Activated CD8-positive, alpha-beta memory T cell treated with anti-CD3 and anti-CD28 coated beads, Interleukin-2, amount 10 ng/mL, durations not matched to agents 7 days and 5 days (primary cell): ENCODE measurements around the gene SH2B2. TPM values are rescaled to one million over a fixed set of nuclear protein-coding genes. Genes with fewer than 3 reads are reported as not detected.
A peak's percentile ranks its signal among the peaks of the same experiment; 100 is the strongest.

Experiments used
- ATAC-seq: fragments of 150-1000 bp; cut with Tn5 transposase; one replicate; pipeline ENCODE4 v1.10.0; 2021; ENCODE audit warnings: moderate library complexity
- CTCF ChIA-PET: fragments of 350-600 bp; sonication (Branson Sonifier 250); formaldehyde crosslinking; loops from one replicate; lab custom pipeline; 2021; ENCODE audit warnings: antibody characterized with exemption; lab: Charles Lee
- DNase-seq: peaks from one replicate; pipeline ENCODE4 v3.0.0-alpha.2; 2020
- H3K27ac Mint-ChIP-seq: one replicate; pipeline ENCODE4 v1.8.0; 2021; ENCODE audit warnings: mild to moderate bottlenecking, mixed read lengths
- H3K27me3 Mint-ChIP-seq: one replicate; pipeline ENCODE4 v1.8.0; 2021; ENCODE audit warnings: mixed read lengths
- H3K36me3 Mint-ChIP-seq: one replicate; pipeline ENCODE4 v1.8.0; 2021; ENCODE audit warnings: mild to moderate bottlenecking, mixed read lengths
- H3K4me1 Mint-ChIP-seq: one replicate; pipeline ENCODE4 v1.8.0; 2021; ENCODE audit warnings: mixed read lengths
- H3K4me3 Mint-ChIP-seq: one replicate; pipeline ENCODE4 v1.8.0; 2021; ENCODE audit warnings: mild to moderate bottlenecking, moderate library complexity, mixed read lengths
- H3K9me3 Mint-ChIP-seq: one replicate; pipeline ENCODE4 v1.8.0; 2022; ENCODE audit warnings: low read depth, mixed read lengths
- total RNA-seq, 2 experiments: library from RNA; stranded (reverse); gene quantifications; one replicate each; pipeline ENCODE4 v1.2.3, GENCODE V29; 2021

Gene SH2B2
- total RNA-seq, 2 experiments from 2014 or later = 1.3 TPM

GRCh38 chr7:102255501-102255900, 31.2 kb upstream of the SH2B2 start:
- H3K27me3 Mint-ChIP-seq = no peaks in the 10 kb centered on the region
- H3K27ac Mint-ChIP-seq = no peak overlapping the region
- H3K9me3 Mint-ChIP-seq = no peaks in the 10 kb centered on the region
- no peaks in the 10 kb centered on the region for H3K36me3 Mint-ChIP-seq
- no peaks in the 10 kb centered on the region for H3K4me1 Mint-ChIP-seq
- CTCF ChIA-PET = interaction anchor here (1.0 kb wide), 1 partner anchor 20 kb away, joined by 3 read pairs; no protein-coding TSS in a partner anchor
- H3K4me3 Mint-ChIP-seq = no peak overlapping the region
- DNase-seq = no peak
- no peak for ATAC-seq

GRCh38 chr7:102255916-102256315, 30.8 kb upstream of the SH2B2 start:
- CTCF ChIA-PET = interaction anchor here (1.0 kb wide), 1 partner anchor 20 kb away, joined by 3 read pairs; no protein-coding TSS in a partner anchor
- Mint-ChIP-seq H3K27me3 (no peaks in the 10 kb centered on the region), H3K9me3 (no peaks in the 10 kb centered on the region), H3K36me3 (no peaks in the 10 kb centered on the region), H3K4me3 (no peak overlapping the region), H3K27ac (no peak overlapping the region), H3K4me1 (no peaks in the 10 kb centered on the region)
- DNase-seq (no peak), ATAC-seq (no peak)

- Mint-ChIP-seq H3K36me3 (no peaks in the 10 kb centered on the region), H3K4me1 (no peaks in the 10 kb centered on the region), H3K9me3 (no peaks in the 10 kb centered on the region), H3K4me3 (no peak overlapping the region), H3K27ac (no peak overlapping the region), H3K27me3 (no peaks in the 10 kb centered on the region)
- CTCF ChIA-PET = no interaction called here
- DNase-seq = no peak
- no peak for ATAC-seq
Measured at GRCh38 chr7:102258073-102258748, 28.5 kb upstream of the SH2B2 start.

GRCh38 chr7:102258749-102259107, 27.9 kb upstream of the SH2B2 start:
- DNase-seq (no peak), ATAC-seq (no peak)
- CTCF ChIA-PET = no interaction called here
- Mint-ChIP-seq H3K27me3 (no peaks in the 10 kb centered on the region), H3K9me3 (no peaks in the 10 kb centered on the region), H3K4me3 (no peak overlapping the region), H3K27ac (no peak overlapping the region), H3K4me1 (no peaks in the 10 kb centered on the region), H3K36me3 (no peaks in the 10 kb centered on the region)

GRCh38 chr7:102260856-102261255, 25.8 kb upstream of the SH2B2 start:
- no peaks in the 10 kb centered on the region for H3K9me3 Mint-ChIP-seq
- CTCF ChIA-PET = no interaction called here
- H3K27ac Mint-ChIP-seq = no peak overlapping the region
- no peak for DNase-seq
- H3K4me1 Mint-ChIP-seq = no peaks in the 10 kb centered on the region
- no peak for ATAC-seq
- H3K4me3 Mint-ChIP-seq = no peak overlapping the region
- no peaks in the 10 kb centered on the region for H3K36me3 Mint-ChIP-seq
- no peaks in the 10 kb centered on the region for H3K27me3 Mint-ChIP-seq

GRCh38 chr7:102261451-102261850, 25.2 kb upstream of the SH2B2 start:
- Mint-ChIP-seq H3K4me3 (no peak overlapping the region), H3K9me3 (no peaks in the 10 kb centered on the region), H3K4me1 (no peaks in the 10 kb centered on the region), H3K27me3 (no peaks in the 10 kb centered on the region), H3K27ac (no peak overlapping the region), H3K36me3 (no peaks in the 10 kb centered on the region)
- CTCF ChIA-PET = no interaction called here
- no peak for DNase-seq
- no peak for ATAC-seq

GRCh38 chr7:102262546-102262945, 24.1 kb upstream of the SH2B2 start:
- no peaks in the 10 kb centered on the region for H3K27me3 Mint-ChIP-seq
- no peak overlapping the region for H3K27ac Mint-ChIP-seq
- no peaks in the 10 kb centered on the region for H3K9me3 Mint-ChIP-seq
- H3K4me3 Mint-ChIP-seq = no peak overlapping the region
- ATAC-seq = no peak
- H3K4me1 Mint-ChIP-seq = no peaks in the 10 kb centered on the region
- DNase-seq = no peak
- CTCF ChIA-PET = no interaction called here
- H3K36me3 Mint-ChIP-seq = no peaks in the 10 kb centered on the region

GRCh38 chr7:102264367-102264891, 22.2 kb upstream of the SH2B2 start:
- H3K36me3 Mint-ChIP-seq = no peaks in the 10 kb centered on the region
- no peak overlapping the region for H3K27ac Mint-ChIP-seq
- ATAC-seq = no peak
- H3K4me1 Mint-ChIP-seq = no peaks in the 10 kb centered on the region
- no peaks in the 10 kb centered on the region for H3K9me3 Mint-ChIP-seq
- DNase-seq = no peak
- no peak overlapping the region for H3K4me3 Mint-ChIP-seq
- CTCF ChIA-PET = no interaction called here
- H3K27me3 Mint-ChIP-seq = no peaks in the 10 kb centered on the region

- ATAC-seq (no peak), DNase-seq (no peak)
- H3K27me3 Mint-ChIP-seq = no peaks in the 10 kb centered on the region
- no peak overlapping the region for H3K27ac Mint-ChIP-seq
- H3K9me3 Mint-ChIP-seq = no peaks in the 10 kb centered on the region
- H3K36me3 Mint-ChIP-seq = no peaks in the 10 kb centered on the region
- CTCF ChIA-PET = no interaction called here
- H3K4me1 Mint-ChIP-seq = no peaks in the 10 kb centered on the region
- no peak overlapping the region for H3K4me3 Mint-ChIP-seq
Measured at GRCh38 chr7:102266541-102266940, 20.1 kb upstream of the SH2B2 start.

GRCh38 chr7:102268635-102269034, 18.0 kb upstream of the SH2B2 start:
- no peak overlapping the region for H3K4me3 Mint-ChIP-seq
- H3K9me3 Mint-ChIP-seq = no peaks in the 10 kb centered on the region
- CTCF ChIA-PET = interaction anchor here (0.6 to 1.8 kb wide), 3 partner anchors 9 to 199 kb away, joined by 3 to 5 read pairs (median 5); no protein-coding TSS in a partner anchor
- no peak for DNase-seq
- ATAC-seq = no peak
- H3K27me3 Mint-ChIP-seq = no peaks in the 10 kb centered on the region
- no peak overlapping the region for H3K27ac Mint-ChIP-seq
- H3K36me3 Mint-ChIP-seq = no peaks in the 10 kb centered on the region
- no peaks in the 10 kb centered on the region for H3K4me1 Mint-ChIP-seq

GRCh38 chr7:102270178-102270887, 16.3 kb upstream of the SH2B2 start:
- no peaks in the 10 kb centered on the region for H3K9me3 Mint-ChIP-seq
- H3K27me3 Mint-ChIP-seq = no peaks in the 10 kb centered on the region
- DNase-seq = no peak
- no peak for ATAC-seq
- no peak overlapping the region for H3K4me3 Mint-ChIP-seq
- no peak overlapping the region for H3K27ac Mint-ChIP-seq
- no peaks in the 10 kb centered on the region for H3K4me1 Mint-ChIP-seq
- H3K36me3 Mint-ChIP-seq = no peaks in the 10 kb centered on the region
- CTCF ChIA-PET = interaction anchor here (1.0 to 1.8 kb wide), 6 partner anchors 9 to 729 kb away, joined by 3 to 5 read pairs (median 4); no protein-coding TSS in a partner anchor

- DNase-seq (no peak), ATAC-seq (no peak)
- Mint-ChIP-seq H3K36me3 (no peaks in the 10 kb centered on the region), H3K9me3 (no peaks in the 10 kb centered on the region), H3K4me1 (no peaks in the 10 kb centered on the region), H3K27me3 (no peaks in the 10 kb centered on the region), H3K4me3 (no peak overlapping the region), H3K27ac (no peak overlapping the region)
- CTCF ChIA-PET = interaction anchor here (1.2 to 2.4 kb wide), 7 partner anchors 17 to 730 kb away, joined by 3 to 7 read pairs (median 4); no protein-coding TSS in a partner anchor
Measured at GRCh38 chr7:102271158-102271798, 15.4 kb upstream of the SH2B2 start.

- H3K4me1 Mint-ChIP-seq = no peaks in the 10 kb centered on the region
- H3K27ac Mint-ChIP-seq = no peak overlapping the region
- H3K27me3 Mint-ChIP-seq = no peaks in the 10 kb centered on the region
- DNase-seq = peak; percentile 78
- peak; percentile 84 for ATAC-seq
- CTCF ChIA-PET = interaction anchor here (1.0 to 2.5 kb wide), 8 partner anchors 12 to 730 kb away, joined by 3 to 12 read pairs (median 4); no protein-coding TSS in a partner anchor
- no peaks in the 10 kb centered on the region for H3K36me3 Mint-ChIP-seq
- no peaks in the 10 kb centered on the region for H3K9me3 Mint-ChIP-seq
- no peak overlapping the region for H3K4me3 Mint-ChIP-seq
Measured at GRCh38 chr7:102272075-102272916, 14.4 kb upstream of the SH2B2 start.
